A673 (cell line): ENCODE data around the gene ITPR2. TPM values are rescaled to one million over a fixed set of nuclear protein-coding genes. Genes with fewer than 3 reads are reported as not detected.

Source experiments
- BruUV-seq: library from RNA; stranded (reverse); fragments of 400-500 nt; replicated peaks from 2 replicates; lab custom pipeline; 2021; lab: Mats Ljungman, UMichigan
- CTCF ChIA-PET: fragments of 300-600 bp; sonication (Branson Sonifier 250); formaldehyde crosslinking; loops from one replicate; lab custom pipeline; 2022; ENCODE audit warnings: antibody characterized with exemption; lab: Charles Lee
- POLR2A ChIA-PET: fragments of 300-600 bp; sonication (Branson Sonifier 250); formaldehyde crosslinking; loops from one replicate; lab custom pipeline; 2022; ENCODE audit warnings: antibody characterized with exemption; ENCODE audit not compliant: low non-redundant PET; lab: Charles Lee
- DNase-seq: peaks from one replicate; pipeline ENCODE4 v3.0.0-alpha.2; 2015; ENCODE audit warnings: low spot score
- H3K27ac ChIP-seq: fragments of 200-600 bp; sonication (generic); 2 replicates; pipeline ENCODE4 v1.5.1; 2016; ENCODE audit warnings: mixed run types, low read depth, mild to moderate bottlenecking, mixed read lengths, antibody characterized with exemption, low read length; ENCODE audit not compliant: poor library complexity, severe bottlenecking
- H3K27me3 ChIP-seq: fragments of 200-600 bp; sonication (generic); replicated peaks from 2 replicates; pipeline ENCODE4 v1.6.1; 2017; ENCODE audit warnings: mixed run types, low read depth, mild to moderate bottlenecking, mixed read lengths, antibody characterized with exemption, low read length; ENCODE audit not compliant: insufficient read depth, poor library complexity
- H3K36me3 ChIP-seq: fragments of 200-600 bp; sonication (generic); 2 replicates; pipeline ENCODE4 v1.6.1; 2016; ENCODE audit warnings: mixed run types, mild to moderate bottlenecking, mixed read lengths, antibody characterized with exemption, low read length; ENCODE audit not compliant: insufficient read depth, poor library complexity, severe bottlenecking
- H3K4me1 ChIP-seq: fragments of 200-600 bp; sonication (generic); 2 replicates; pipeline ENCODE4 v1.6.1; 2017; ENCODE audit warnings: mixed run types, mild to moderate bottlenecking, mixed read lengths, antibody characterized with exemption, low read length; ENCODE audit not compliant: insufficient read depth, poor library complexity, severe bottlenecking
- H3K4me3 ChIP-seq: fragments of 200-600 bp; sonication (generic); 2 replicates; pipeline ENCODE4 v1.5.1; 2016; ENCODE audit warnings: low read depth, mixed run types, mild to moderate bottlenecking, mixed read lengths, low read length; ENCODE audit not compliant: poor library complexity, severe bottlenecking
- H3K9me3 ChIP-seq: fragments of 200-600 bp; sonication (generic); 2 replicates; pipeline ENCODE4 v1.6.1; 2016; ENCODE audit warnings: mixed run types, low read depth, mild to moderate bottlenecking, mixed read lengths, antibody characterized with exemption, low read length; ENCODE audit not compliant: poor library complexity, severe bottlenecking
- EZH2 ChIP-seq: fragments of 200-600 bp; sonication (generic); IDR thresholded peaks from 2 replicates; pipeline ENCODE4 v1.6.1; 2017; ENCODE audit warnings: borderline replicate concordance, low read depth, mild to moderate bottlenecking, mixed read lengths, antibody characterized with exemption, low read length; ENCODE audit not compliant: poor library complexity, severe bottlenecking
- intact Hi-C: fragments of 100-400 bp; cut with micrococcal nuclease; formaldehyde crosslinking; loops from one replicate; pipeline ENCODE4 v1.10.0; 2022; ENCODE audit not compliant: unreplicated experiment
- total RNA-seq: library from RNA; stranded (reverse); gene quantifications from 2 replicates; pipeline ENCODE4 v1.2.3, GENCODE V29; 2021
- TF ChIP-seq, protein P1 (sequence below): fragments of 300-800, 200-600 bp; sonication (generic); conservative IDR thresholded peaks from 2 replicates; pipeline ENCODE4 v1.5.1; 2017; ENCODE audit warnings: low read depth, mild to moderate bottlenecking, antibody characterized with exemption, low read length, moderate library complexity, mixed read lengths

Gene ITPR2
- total RNA-seq, 1 experiment from 2014 or later = 22.6 TPM

DNA sequence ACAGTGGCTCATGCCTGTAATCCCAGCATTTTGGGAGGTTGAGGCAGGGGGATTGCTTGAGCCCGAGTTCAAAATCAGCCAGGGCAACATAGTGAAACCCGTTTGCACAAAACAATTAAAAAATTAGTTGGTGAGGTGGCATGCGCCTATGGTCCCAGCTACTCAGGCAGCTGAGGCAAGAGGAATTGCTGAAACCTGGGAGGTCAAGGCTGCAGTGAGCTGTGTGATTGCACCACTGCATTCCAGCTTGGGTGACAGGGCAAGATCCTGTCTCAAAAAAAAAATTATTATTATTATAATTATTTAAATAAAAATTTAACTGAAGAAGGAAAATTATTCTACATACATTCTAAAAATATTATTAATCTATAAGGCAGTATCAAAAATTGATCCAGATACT, 164.1 kb downstream of the ITPR2 start:
- intact Hi-C loops = no loop called here
- POLR2A ChIA-PET = no interaction called here
- Histone ChIP-seq H3K4me1 (peaks cover 7% of the 10 kb centered on the region), H3K27me3 (no peaks in the 10 kb centered on the region), H3K36me3 (no peaks in the 10 kb centered on the region), H3K27ac (no peak overlapping the region), H3K4me3 (no peak overlapping the region), H3K9me3 (no peaks in the 10 kb centered on the region)
- TF ChIP-seq EZH2 = no peak
- TF ChIP-seq, protein P1, sequence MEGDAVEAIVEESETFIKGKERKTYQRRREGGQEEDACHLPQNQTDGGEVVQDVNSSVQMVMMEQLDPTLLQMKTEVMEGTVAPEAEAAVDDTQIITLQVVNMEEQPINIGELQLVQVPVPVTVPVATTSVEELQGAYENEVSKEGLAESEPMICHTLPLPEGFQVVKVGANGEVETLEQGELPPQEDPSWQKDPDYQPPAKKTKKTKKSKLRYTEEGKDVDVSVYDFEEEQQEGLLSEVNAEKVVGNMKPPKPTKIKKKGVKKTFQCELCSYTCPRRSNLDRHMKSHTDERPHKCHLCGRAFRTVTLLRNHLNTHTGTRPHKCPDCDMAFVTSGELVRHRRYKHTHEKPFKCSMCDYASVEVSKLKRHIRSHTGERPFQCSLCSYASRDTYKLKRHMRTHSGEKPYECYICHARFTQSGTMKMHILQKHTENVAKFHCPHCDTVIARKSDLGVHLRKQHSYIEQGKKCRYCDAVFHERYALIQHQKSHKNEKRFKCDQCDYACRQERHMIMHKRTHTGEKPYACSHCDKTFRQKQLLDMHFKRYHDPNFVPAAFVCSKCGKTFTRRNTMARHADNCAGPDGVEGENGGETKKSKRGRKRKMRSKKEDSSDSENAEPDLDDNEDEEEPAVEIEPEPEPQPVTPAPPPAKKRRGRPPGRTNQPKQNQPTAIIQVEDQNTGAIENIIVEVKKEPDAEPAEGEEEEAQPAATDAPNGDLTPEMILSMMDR = no peak
- no TSS peak for BruUV-seq
- no peak for DNase-seq
- CTCF ChIA-PET = no interaction called here

DNA sequence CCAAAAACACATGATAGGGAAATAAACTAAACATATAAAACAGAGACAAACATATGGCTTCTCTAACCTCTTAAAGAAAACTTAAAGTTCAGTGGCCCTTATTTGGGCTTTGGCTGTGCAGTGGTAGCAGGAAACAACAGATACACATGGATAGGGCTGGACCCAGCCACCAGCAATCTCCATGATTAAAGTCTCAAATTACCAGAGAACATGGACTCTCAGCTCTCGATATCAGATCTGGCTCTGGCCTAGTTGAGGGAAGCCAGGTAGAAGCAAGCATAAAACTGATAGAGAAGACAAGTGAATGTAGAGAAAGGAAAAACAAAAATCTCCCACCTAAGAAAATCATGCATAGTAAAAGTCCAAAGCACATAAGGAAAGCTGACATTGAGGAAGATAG, 164.8 kb downstream of the ITPR2 start:
- no TSS peak for BruUV-seq
- ChIA-PET POLR2A (no interaction called here), CTCF (no interaction called here)
- no peak for DNase-seq
- intact Hi-C loops = no loop called here
- H3K27ac ChIP-seq = no peak overlapping the region
- no peaks in the 10 kb centered on the region for H3K9me3 ChIP-seq
- TF ChIP-seq, protein P1 = no peak
- no peak for TF ChIP-seq EZH2
- H3K36me3 ChIP-seq = no peaks in the 10 kb centered on the region
- no peaks in the 10 kb centered on the region for H3K27me3 ChIP-seq
- H3K4me3 ChIP-seq = no peak overlapping the region
- H3K4me1 ChIP-seq = peaks cover 7% of the 10 kb centered on the region

DNA sequence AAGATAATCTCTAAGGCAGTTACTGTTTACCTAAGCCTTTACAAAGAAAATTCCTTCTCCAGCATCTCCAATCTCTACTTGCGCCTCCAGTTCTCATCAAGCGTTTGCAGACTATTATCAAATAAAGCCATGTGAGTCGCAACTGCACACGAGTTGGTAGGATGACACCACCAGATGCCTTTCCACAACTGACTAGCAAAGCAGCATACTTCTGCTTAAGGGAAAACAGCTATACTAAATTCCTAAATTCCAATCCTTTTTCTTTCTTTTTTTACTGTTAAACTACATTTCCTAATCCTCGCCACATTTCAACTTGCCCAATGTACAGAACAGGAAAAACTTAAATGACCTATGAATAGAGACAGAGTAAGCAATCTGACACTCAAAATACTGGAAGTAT, 166.7 kb downstream of the ITPR2 start:
- Histone ChIP-seq H3K9me3 (no peaks in the 10 kb centered on the region), H3K4me3 (no peak overlapping the region), H3K27me3 (no peaks in the 10 kb centered on the region), H3K4me1 (peaks cover 7% of the 10 kb centered on the region), H3K27ac (no peak overlapping the region), H3K36me3 (no peaks in the 10 kb centered on the region)
- CTCF ChIA-PET = no interaction called here
- intact Hi-C loops = no loop called here
- no TSS peak for BruUV-seq
- POLR2A ChIA-PET = no interaction called here
- DNase-seq = no peak
- TF ChIP-seq, protein P1 = no peak
- TF ChIP-seq EZH2 = no peak
